Gastroesophageal sphincter (tissue), 4 donors: Measurements from ENCODE around the gene APLP1. TPM values are rescaled to one million over a fixed set of nuclear protein-coding genes. Genes with fewer than 3 reads are reported as not detected.

ENCODE experiments used
- ATAC-seq: fragments of 150-250 bp; one replicate; pipeline ENCODE4 v1.9.1; 2016; ENCODE audit warnings: mild to moderate bottlenecking, moderate library complexity
- H3K27ac ChIP-seq, 4 donors: fragments of 200-600 bp; sonication (generic) in 3 of 4; 1 replicate in 3 of 4; 2 replicates in 1 of 4; pipeline ENCODE4 v1.5.1; 2016 to 2019
- H3K27me3 ChIP-seq: fragments of 200-600 bp; sonication (generic); one replicate; pipeline ENCODE4 v1.5.1; 2019
- H3K36me3 ChIP-seq, 2 donors: fragments of 200-600 bp; sonication (generic); one replicate each; pipeline ENCODE4 v1.5.1; 2019; ENCODE audit warnings: control low read depth in 1 of 2
- H3K4me1 ChIP-seq, 3 donors: fragments of 200-600 bp; sonication (generic); 1 replicate in 2 of 3; 2 replicates in 1 of 3; pipeline ENCODE4 v1.5.1; 2016 to 2019; ENCODE audit warnings: control low read depth in 2 of 3
- H3K4me3 ChIP-seq, 2 donors: fragments of 200-600 bp; sonication (generic); one replicate each; pipeline ENCODE4 v1.5.1; 2019; ENCODE audit warnings: mild to moderate bottlenecking in 1 of 2, moderate library complexity in 1 of 2
- H3K9me3 ChIP-seq, 3 donors: fragments of 200-600 bp; sonication (generic); one replicate each; pipeline ENCODE4 v1.5.1; 2017 to 2019; ENCODE audit warnings: control low read depth in 2 of 3
- EP300 ChIP-seq: sonication (generic); formaldehyde crosslinking; IDR thresholded peaks from one replicate; pipeline ENCODE4 v1.6.1; 2017; ENCODE audit warnings: antibody characterized with exemption, mild to moderate bottlenecking
- POLR2A ChIP-seq, 2 donors: fragments of 450-650 bp; IDR thresholded peaks; one replicate each; pipeline ENCODE4 v1.6.1; 2017; ENCODE audit warnings: antibody characterized with exemption in 2 of 2, mild to moderate bottlenecking in 2 of 2, moderate library complexity in 1 of 2
- POLR2AphosphoS5 ChIP-seq: sonication (generic); formaldehyde crosslinking; IDR thresholded peaks from one replicate; pipeline ENCODE4 v1.6.1; 2017; ENCODE audit warnings: antibody characterized with exemption
- WGBS, 2 donors: methylation state at CpG; one replicate each; pipeline ENCODE4 v1.1.5; 2018; ENCODE audit warnings: low coverage in 1 of 2; 5-methylcytosine and 5-hydroxymethylcytosine counted together
- total RNA-seq, 4 donors: library from RNA; depleted of rRNA; stranded (reverse); fragments of >200 nt; gene quantifications; one replicate each; pipeline ENCODE4 v1.1.0, GENCODE V29; 2016
- TF ChIP-seq, protein P1 (sequence below), 4 experiments: fragments of 200-600 bp in 2 of 4; fragments of 450-650 bp in 2 of 4; sonication (generic) in 1 of 4; IDR thresholded peaks; one replicate each; pipeline ENCODE4 v1.5.1; 2017 to 2019; ENCODE audit warnings: antibody characterized with exemption in 4 of 4, mild to moderate bottlenecking in 2 of 4, moderate library complexity in 2 of 4

Gene APLP1
- total RNA-seq, 4 donors from 2014 or later = 4.7 to 10.0 (median 8.8) TPM

DNA sequence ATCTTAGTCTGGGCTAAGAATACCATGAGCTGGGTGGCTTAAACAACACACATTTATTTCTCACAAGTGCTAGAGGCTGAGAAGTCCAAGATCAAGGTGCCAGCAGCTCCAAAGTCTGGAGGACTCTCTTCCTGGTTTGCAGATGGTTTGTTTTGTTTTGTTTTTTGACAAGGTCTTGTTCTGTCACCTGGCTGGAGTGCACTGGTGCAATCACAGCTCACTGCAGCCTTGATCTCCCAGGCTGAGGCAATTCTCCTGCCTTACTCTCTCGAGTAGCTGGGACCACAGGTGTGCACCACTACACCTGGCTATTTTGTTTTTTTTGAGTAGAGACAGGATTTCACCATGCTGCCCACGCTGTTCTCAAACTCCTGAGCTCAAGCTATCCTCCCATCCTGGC lies 15.5 kb downstream of the APLP1 start:
- peaks cover 4% of the 10 kb centered on the region for H3K27me3 ChIP-seq
- 61% methylated on average over 2 of the region's 2 CpGs; no CpG with 5 or more reads in 1 of the 2 donors for WGBS, 2 donors
- H3K27ac ChIP-seq = no peak overlapping the region
- peaks cover 0 to 24% of the 10 kb centered on the region in 2 donors for H3K36me3 ChIP-seq
- H3K4me1 ChIP-seq = peaks cover 0 to 7% (median 0%) of the 10 kb centered on the region in 3 donors
- H3K4me3 ChIP-seq = no peak overlapping the region
- TF ChIP-seq, protein P1, sequence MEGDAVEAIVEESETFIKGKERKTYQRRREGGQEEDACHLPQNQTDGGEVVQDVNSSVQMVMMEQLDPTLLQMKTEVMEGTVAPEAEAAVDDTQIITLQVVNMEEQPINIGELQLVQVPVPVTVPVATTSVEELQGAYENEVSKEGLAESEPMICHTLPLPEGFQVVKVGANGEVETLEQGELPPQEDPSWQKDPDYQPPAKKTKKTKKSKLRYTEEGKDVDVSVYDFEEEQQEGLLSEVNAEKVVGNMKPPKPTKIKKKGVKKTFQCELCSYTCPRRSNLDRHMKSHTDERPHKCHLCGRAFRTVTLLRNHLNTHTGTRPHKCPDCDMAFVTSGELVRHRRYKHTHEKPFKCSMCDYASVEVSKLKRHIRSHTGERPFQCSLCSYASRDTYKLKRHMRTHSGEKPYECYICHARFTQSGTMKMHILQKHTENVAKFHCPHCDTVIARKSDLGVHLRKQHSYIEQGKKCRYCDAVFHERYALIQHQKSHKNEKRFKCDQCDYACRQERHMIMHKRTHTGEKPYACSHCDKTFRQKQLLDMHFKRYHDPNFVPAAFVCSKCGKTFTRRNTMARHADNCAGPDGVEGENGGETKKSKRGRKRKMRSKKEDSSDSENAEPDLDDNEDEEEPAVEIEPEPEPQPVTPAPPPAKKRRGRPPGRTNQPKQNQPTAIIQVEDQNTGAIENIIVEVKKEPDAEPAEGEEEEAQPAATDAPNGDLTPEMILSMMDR (IDR thresholded peaks at IDR 0.05) = no peak
- TF ChIP-seq POLR2A (IDR thresholded peaks at IDR 0.05) (no peak), EP300 (no peak), POLR2AphosphoS5 (no peak)
- no peaks in the 10 kb centered on the region for H3K9me3 ChIP-seq
- ATAC-seq = no peak

DNA sequence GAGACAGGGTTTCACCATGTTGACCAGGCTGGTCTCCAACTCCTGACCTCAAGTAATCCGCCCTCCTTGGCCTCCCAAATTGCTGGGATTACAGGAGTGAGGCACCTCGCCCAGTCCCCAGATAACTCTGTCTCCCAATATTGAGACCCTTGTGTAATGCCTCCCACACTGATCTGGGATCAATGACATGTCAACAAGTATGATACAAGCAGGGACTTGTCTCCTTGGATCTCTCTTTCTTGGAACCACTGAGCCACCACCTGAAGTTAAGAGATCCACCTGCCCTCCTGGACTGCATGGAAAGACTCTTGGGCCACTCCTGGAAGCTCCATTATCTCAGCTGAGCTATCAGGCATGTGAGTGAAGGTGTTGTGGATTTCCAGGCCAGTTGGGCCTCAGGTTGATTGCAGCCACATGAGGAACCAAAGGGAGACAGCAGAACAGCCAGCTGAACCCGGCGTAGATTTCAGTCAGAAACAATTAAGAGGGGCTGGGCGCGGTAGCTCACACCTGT lies 16.9 kb downstream of the APLP1 start:
- no peak for ATAC-seq
- Histone ChIP-seq H3K9me3 (no peaks in the 10 kb centered on the region), H3K27ac (no peak overlapping the region), H3K36me3 (peaks cover 0 to 38% of the 10 kb centered on the region in 2 donors), H3K4me1 (no peaks in the 10 kb centered on the region), H3K27me3 (no peaks in the 10 kb centered on the region), H3K4me3 (no peak overlapping the region)
- TF ChIP-seq, protein P1 (IDR thresholded peaks at IDR 0.05) = no peak
- no peak for TF ChIP-seq EP300
- TF ChIP-seq POLR2AphosphoS5 = no peak
- no peak for TF ChIP-seq POLR2A (IDR thresholded peaks at IDR 0.05)
- WGBS, 2 donors = 82% methylated on average over 2 of the region's 6 CpGs; no CpG with 5 or more reads in 1 of the 2 donors

DNA sequence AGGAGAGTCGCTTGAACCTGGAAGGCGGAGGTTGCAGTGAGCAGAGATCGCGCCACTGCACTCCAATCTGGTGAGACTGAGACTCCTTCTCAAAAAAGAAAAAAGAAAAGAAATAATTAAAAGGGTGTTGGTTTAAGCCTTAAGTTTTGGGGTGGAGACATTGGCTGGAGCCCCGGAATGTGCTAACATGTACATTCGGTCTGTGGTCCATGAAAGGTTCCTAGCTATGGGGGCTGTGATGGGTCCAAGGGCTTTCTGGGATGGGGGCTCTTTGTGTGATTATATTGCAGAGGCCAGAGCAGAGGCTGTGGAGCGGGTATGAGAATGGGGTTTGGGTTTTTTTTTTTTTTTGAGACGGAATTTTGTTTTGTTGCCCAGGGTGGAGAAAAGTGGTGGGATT lies 17.5 kb downstream of the APLP1 start:
- no peak for ATAC-seq
- no peak overlapping the region for H3K4me3 ChIP-seq
- 86 to 93% methylated on average over 3 to 7 of the region's 8 CpGs for WGBS, 2 donors
- no peaks in the 10 kb centered on the region for H3K9me3 ChIP-seq
- no peaks in the 10 kb centered on the region for H3K27me3 ChIP-seq
- no peaks in the 10 kb centered on the region for H3K4me1 ChIP-seq
- TF ChIP-seq POLR2AphosphoS5 = no peak
- TF ChIP-seq POLR2A (IDR thresholded peaks at IDR 0.05) = no peak
- TF ChIP-seq EP300 = no peak
- TF ChIP-seq, protein P1 (IDR thresholded peaks at IDR 0.05) = no peak
- peaks cover 0 to 44% of the 10 kb centered on the region in 2 donors for H3K36me3 ChIP-seq
- H3K27ac ChIP-seq = no peak overlapping the region

DNA sequence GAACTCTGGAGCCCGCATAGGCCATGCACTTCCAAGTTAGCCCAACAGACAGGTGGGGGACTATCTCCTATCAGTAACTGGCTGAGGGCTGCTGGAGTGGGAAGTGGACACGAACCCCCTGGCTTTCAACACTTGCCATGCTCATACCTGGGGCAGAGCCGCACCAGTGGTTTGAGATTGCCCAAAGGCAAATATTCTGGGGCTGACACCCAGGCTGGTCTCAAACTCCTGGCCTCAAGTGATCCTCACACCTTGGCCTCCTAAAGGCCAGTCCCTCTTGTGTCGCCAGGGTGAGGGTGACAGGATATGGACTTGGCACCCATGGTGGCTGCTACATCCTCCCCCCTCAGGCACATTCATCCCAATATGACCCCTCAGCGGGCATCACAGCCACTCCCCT lies 18.8 kb downstream of the APLP1 start:
- Histone ChIP-seq H3K27me3 (no peaks in the 10 kb centered on the region), H3K36me3 (peaks cover 0 to 54% of the 10 kb centered on the region in 2 donors), H3K4me1 (no peaks in the 10 kb centered on the region), H3K27ac (no peak overlapping the region), H3K9me3 (no peaks in the 10 kb centered on the region), H3K4me3 (no peak overlapping the region)
- TF ChIP-seq, protein P1 (IDR thresholded peaks at IDR 0.05) = no peak
- TF ChIP-seq POLR2AphosphoS5 = no peak
- WGBS, 2 donors = 94 to 100% methylated on average over 1 to 2 of the region's 5 CpGs
- no peak for ATAC-seq

DNA sequence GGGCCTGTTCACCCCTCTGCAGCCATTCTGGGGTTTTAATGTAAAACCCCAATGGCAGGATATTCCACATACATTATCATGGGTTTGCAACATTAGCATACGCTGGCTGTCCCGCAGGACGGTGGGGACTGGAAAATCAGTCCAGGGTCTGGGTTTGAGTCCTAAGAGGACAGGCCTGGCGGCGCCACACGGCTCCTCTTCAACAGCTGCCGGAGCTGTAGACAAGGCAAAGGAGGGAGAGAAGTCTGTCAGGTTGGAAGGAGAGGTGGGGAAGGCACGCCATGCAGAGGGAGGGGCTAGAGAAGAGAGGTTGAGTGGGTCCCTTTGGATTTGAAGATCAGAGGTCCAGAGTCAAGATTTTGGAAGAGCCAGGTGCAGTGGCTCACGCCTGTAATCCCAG lies 20.0 kb downstream of the APLP1 start:
- ATAC-seq = no peak
- no peak overlapping the region for H3K4me3 ChIP-seq
- H3K4me1 ChIP-seq = no peaks in the 10 kb centered on the region
- no peak overlapping the region for H3K27ac ChIP-seq
- TF ChIP-seq, protein P1 (IDR thresholded peaks at IDR 0.05) = no peak
- TF ChIP-seq POLR2A (IDR thresholded peaks at IDR 0.05) (no peak), POLR2AphosphoS5 (no peak), EP300 (no peak)
- no peaks in the 10 kb centered on the region for H3K27me3 ChIP-seq
- WGBS, 2 donors = 94% methylated on average over 8 of the region's 9 CpGs; no CpG with 5 or more reads in 1 of the 2 donors
- no peaks in the 10 kb centered on the region for H3K9me3 ChIP-seq
- peaks cover 0 to 66% of the 10 kb centered on the region in 2 donors for H3K36me3 ChIP-seq
